GM06990 (cell line): ENCODE results near the gene CACNA2D3.

Experiments used
- DNase-seq: peaks from one replicate; pipeline ENCODE4 v3.0.0-alpha.2; 2011; ENCODE audit not compliant: insufficient read length; ENCODE audit errors: extremely low read depth
- H3K27me3 ChIP-seq: replicated peaks from 2 replicates; pipeline ENCODE4 v1.6.0; 2011; ENCODE audit warnings: low read length; ENCODE audit not compliant: control insufficient read depth, insufficient read depth
- H3K36me3 ChIP-seq: 2 replicates; pipeline ENCODE4 v1.5.1; 2011; ENCODE audit warnings: low read length; ENCODE audit not compliant: control insufficient read depth, insufficient read depth
- H3K4me3 ChIP-seq: replicated peaks from 2 replicates; pipeline ENCODE4 v1.5.1; 2011; ENCODE audit warnings: low read depth, mild to moderate bottlenecking, control low read depth, low read length
- CTCF ChIP-seq: IDR thresholded peaks from 2 replicates; pipeline ENCODE4 v1.5.1; 2011; ENCODE audit warnings: low read length, control low read depth, mild to moderate bottlenecking, inconsistent platforms; ENCODE audit not compliant: insufficient read depth, poor library complexity, severe bottlenecking

The CACNA2D3 gene

DNA sequence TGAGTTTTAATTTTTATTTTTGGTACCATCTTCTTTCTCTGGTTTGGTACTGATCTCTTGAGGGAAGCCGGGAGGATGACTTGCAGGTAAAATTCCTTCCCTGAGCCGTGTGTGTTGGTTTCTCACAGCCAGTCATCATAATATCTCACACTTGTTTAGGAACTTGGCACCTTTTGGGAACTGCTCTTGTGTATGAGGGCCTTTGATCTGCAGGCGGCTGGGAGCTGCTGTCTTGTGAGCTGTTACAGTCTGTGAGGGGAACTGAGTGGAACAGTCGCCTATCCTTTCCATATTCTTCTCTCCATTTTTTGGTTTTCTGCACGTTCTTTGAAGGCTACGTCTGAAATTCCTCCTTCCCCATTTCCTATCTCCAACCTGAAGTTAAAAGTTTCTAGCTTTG lies 75.2 kb downstream of the CACNA2D3 start:
- TF ChIP-seq CTCF = no peak
- H3K4me3 ChIP-seq = no peak overlapping the region
- H3K27me3 ChIP-seq = no peaks in the 10 kb centered on the region; the same call in 1 of the 2 replicates
- DNase-seq = no peak
- H3K36me3 ChIP-seq = no peaks in the 10 kb centered on the region

- Histone ChIP-seq H3K4me3 (no peak overlapping the region), H3K27me3 (no peaks in the 10 kb centered on the region; the same call in none of the 2 replicates), H3K36me3 (no peaks in the 10 kb centered on the region)
- no peak for DNase-seq
- TF ChIP-seq CTCF = no peak
Observed at GRCh38 chr3:54198556-54198955, 76.2 kb downstream of the CACNA2D3 start.

- no peaks in the 10 kb centered on the region for H3K36me3 ChIP-seq
- no peak for TF ChIP-seq CTCF
- H3K4me3 ChIP-seq = no peak overlapping the region
- no peak for DNase-seq
- no peaks in the 10 kb centered on the region; the same call in 1 of the 2 replicates for H3K27me3 ChIP-seq
Observed at GRCh38 chr3:54202054-54202453, 79.7 kb downstream of the CACNA2D3 start.

GRCh38 chr3:54202651-54203248 lies 80.4 kb downstream of the CACNA2D3 start:
- H3K36me3 ChIP-seq = no peaks in the 10 kb centered on the region
- no peaks in the 10 kb centered on the region; the same call in 1 of the 2 replicates for H3K27me3 ChIP-seq
- DNase-seq = no peak
- TF ChIP-seq CTCF = no peak
- H3K4me3 ChIP-seq = no peak overlapping the region

- no peak for TF ChIP-seq CTCF
- DNase-seq = no peak
- H3K36me3 ChIP-seq = no peaks in the 10 kb centered on the region
- H3K4me3 ChIP-seq = no peak overlapping the region
- no peaks in the 10 kb centered on the region; the same call in 1 of the 2 replicates for H3K27me3 ChIP-seq
Observed at GRCh38 chr3:54206874-54207273, 84.5 kb downstream of the CACNA2D3 start.

- Histone ChIP-seq H3K4me3 (no peak overlapping the region), H3K27me3 (no peaks in the 10 kb centered on the region; the same call in 1 of the 2 replicates), H3K36me3 (no peaks in the 10 kb centered on the region)
- DNase-seq = no peak
- TF ChIP-seq CTCF = no peak
Observed at GRCh38 chr3:54211097-54211496, 88.7 kb downstream of the CACNA2D3 start.
